GM20431 (cell line): ENCODE results near the gene SDK2.

Experiments
- in situ Hi-C: fragments of 300-500 bp; cut with MseI, MboI; formaldehyde crosslinking; loops from one replicate; pipeline ENCODE4 v1.15.0; 2020; ENCODE audit warnings: low sequenced_read_pairs; ENCODE audit not compliant: unreplicated experiment

SDK2 gene

GRCh38 chr17:73520369-73520761 lies 123.9 kb downstream of the SDK2 start:
- in situ Hi-C loops: no loop called here

GRCh38 chr17:73519714-73520368 lies 124.4 kb downstream of the SDK2 start:
- in situ Hi-C loops: no loop called here

GRCh38 chr17:73519011-73519410 lies 125.2 kb downstream of the SDK2 start:
- in situ Hi-C loops: no loop called here

- in situ Hi-C loops: no loop called here
These were observed 127.8 kb downstream of the SDK2 start for GRCh38 chr17:73516431-73516830.

- in situ Hi-C loops: no loop called here
These were observed 129.9 kb downstream of the SDK2 start for GRCh38 chr17:73514146-73514863.

- in situ Hi-C loops: no loop called here
These were observed 130.8 kb downstream of the SDK2 start for GRCh38 chr17:73513426-73513825.

GRCh38 chr17:73511719-73512115 lies 132.5 kb downstream of the SDK2 start:
- in situ Hi-C loops: no loop called here

- in situ Hi-C loops: no loop called here
These were observed 133.1 kb downstream of the SDK2 start for GRCh38 chr17:73510981-73511718.

GRCh38 chr17:73508931-73509605 lies 135.2 kb downstream of the SDK2 start:
- in situ Hi-C loops: no loop called here

GRCh38 chr17:73508057-73508930 lies 136.0 kb downstream of the SDK2 start:
- in situ Hi-C loops: no loop called here

- in situ Hi-C loops: no loop called here
These were observed 137.5 kb downstream of the SDK2 start for GRCh38 chr17:73506470-73507435.

GRCh38 chr17:73503560-73503959 lies 140.7 kb downstream of the SDK2 start:
- in situ Hi-C loops: no loop called here

GRCh38 chr17:73500414-73500999 lies 143.7 kb downstream of the SDK2 start:
- in situ Hi-C loops: no loop called here

- in situ Hi-C loops: no loop called here
These were observed 145.2 kb downstream of the SDK2 start for GRCh38 chr17:73498886-73499554.

GRCh38 chr17:73498176-73498575 lies 146.1 kb downstream of the SDK2 start:
- in situ Hi-C loops: no loop called here

GRCh38 chr17:73497721-73498120 lies 146.5 kb downstream of the SDK2 start:
- in situ Hi-C loops: no loop called here

- in situ Hi-C loops: no loop called here
These were observed 148.0 kb downstream of the SDK2 start for GRCh38 chr17:73496232-73496631.

GRCh38 chr17:73495641-73496040 lies 148.6 kb downstream of the SDK2 start:
- in situ Hi-C loops: no loop called here
